ENCODE results near the gene PPP3R1. TPM values are rescaled to one million over a fixed set of nuclear protein-coding genes. Genes with fewer than 3 reads are reported as not detected.

Gene PPP3R1
- total RNA-seq, 4 donors from 2014 or later = 9.2 to 32.2 (median 28.1) TPM

DNA sequence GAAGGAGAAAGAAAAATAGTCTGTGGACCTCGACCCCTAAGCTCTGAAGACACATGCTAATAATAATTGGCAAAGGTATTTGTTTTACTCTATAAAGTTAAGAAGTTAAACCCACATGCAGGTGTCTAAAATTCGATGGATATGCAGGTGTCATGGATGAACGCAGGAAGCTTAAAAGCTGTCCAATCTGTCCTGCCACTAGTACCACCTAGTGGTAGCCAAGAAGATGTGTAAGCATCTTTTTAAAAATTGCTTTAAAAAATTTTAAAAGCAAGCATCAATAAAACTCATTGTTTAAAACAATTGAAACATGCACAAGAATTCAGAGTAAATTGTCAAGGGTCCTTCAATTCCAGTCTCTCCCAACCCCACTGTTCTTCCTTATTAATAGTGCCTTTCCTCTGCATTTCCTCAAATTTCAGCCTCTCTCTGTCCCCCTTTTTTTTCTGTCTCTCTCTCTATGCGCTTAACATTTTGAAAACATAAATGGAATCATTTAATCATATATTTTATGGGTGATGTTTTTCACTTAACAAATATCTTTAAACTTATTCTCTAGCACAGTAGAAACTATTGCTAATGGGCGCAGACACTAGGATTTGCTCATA, 30.6 kb upstream of the PPP3R1 start:
- no peak for DNase-seq

DNA sequence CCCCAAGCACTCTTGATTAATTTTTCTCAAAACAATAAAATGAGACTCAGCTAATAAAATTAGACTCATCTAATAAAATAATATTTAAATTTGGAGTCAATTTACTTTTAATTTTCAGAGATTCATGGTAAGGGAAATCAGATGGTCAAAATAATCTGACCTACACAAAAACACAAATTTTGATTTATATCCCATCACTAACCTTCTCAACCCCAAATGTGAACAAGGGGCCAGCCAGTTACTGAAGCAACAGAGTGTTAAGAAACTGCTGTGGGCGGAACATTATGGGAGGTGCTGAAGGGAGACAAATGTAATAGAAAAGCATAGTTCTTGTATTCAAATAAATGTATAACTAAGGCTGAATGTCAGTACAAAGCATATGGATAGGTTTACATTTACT, 28.5 kb upstream of the PPP3R1 start:
- in situ Hi-C loops (cut with MboI; ENCODE audit: low pct_ligation_motif_present in 1 of 4, low pct_unique_long_range_greater_than_20kb in 1 of 4, low sequenced_read_pairs in 3 of 4) = loop anchor here (10.0 kb wide), 2 partner anchors 136 to 156 kb away; no protein-coding TSS in a partner anchor
- 71 to 85% methylated on average over 1 of the region's 1 CpG for WGBS, 2 donors (ENCODE audit: low coverage in 1 of 2)

More for the DNA sequence above, 30.6 kb upstream of the PPP3R1 start:
- Histone ChIP-seq H3K4me3 (no peak overlapping the region), H3K27me3 (no peaks in the 10 kb centered on the region), H3K9me3 (no peaks in the 10 kb centered on the region), H3K27ac (no peak overlapping the region), H3K4me1 (peaks cover 0 to 6% (median 2%) of the 10 kb centered on the region in 4 donors), H3K36me3 (no peaks in the 10 kb centered on the region)
- intact Hi-C loops (cut with DNase I; ENCODE audit: low total_unique reads) (loop anchor here (10.0 kb wide), 1 partner anchor 158 kb away; no protein-coding TSS in a partner anchor), in situ Hi-C loops (cut with MboI; ENCODE audit: low pct_ligation_motif_present in 1 of 4, low pct_unique_long_range_greater_than_20kb in 1 of 4, low sequenced_read_pairs in 3 of 4) (loop anchor here (10.0 kb wide), 2 partner anchors 138 to 158 kb away; no protein-coding TSS in a partner anchor)
- TF ChIP-seq, protein P1, sequence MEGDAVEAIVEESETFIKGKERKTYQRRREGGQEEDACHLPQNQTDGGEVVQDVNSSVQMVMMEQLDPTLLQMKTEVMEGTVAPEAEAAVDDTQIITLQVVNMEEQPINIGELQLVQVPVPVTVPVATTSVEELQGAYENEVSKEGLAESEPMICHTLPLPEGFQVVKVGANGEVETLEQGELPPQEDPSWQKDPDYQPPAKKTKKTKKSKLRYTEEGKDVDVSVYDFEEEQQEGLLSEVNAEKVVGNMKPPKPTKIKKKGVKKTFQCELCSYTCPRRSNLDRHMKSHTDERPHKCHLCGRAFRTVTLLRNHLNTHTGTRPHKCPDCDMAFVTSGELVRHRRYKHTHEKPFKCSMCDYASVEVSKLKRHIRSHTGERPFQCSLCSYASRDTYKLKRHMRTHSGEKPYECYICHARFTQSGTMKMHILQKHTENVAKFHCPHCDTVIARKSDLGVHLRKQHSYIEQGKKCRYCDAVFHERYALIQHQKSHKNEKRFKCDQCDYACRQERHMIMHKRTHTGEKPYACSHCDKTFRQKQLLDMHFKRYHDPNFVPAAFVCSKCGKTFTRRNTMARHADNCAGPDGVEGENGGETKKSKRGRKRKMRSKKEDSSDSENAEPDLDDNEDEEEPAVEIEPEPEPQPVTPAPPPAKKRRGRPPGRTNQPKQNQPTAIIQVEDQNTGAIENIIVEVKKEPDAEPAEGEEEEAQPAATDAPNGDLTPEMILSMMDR (IDR thresholded peaks at IDR 0.05) = peak; percentile 67 to 75 (median 75)
- no peak for TF ChIP-seq POLR2AphosphoS5 (IDR thresholded peaks at IDR 0.05)
- TF ChIP-seq POLR2A (IDR thresholded peaks at IDR 0.05) = no peak
- TF ChIP-seq EP300 (IDR thresholded peaks at IDR 0.05; ENCODE audit: low read depth) = no peak
- WGBS, 2 donors (ENCODE audit: low coverage in 1 of 2) = 32 to 37% methylated on average over 5 of the region's 5 CpGs

DNA sequence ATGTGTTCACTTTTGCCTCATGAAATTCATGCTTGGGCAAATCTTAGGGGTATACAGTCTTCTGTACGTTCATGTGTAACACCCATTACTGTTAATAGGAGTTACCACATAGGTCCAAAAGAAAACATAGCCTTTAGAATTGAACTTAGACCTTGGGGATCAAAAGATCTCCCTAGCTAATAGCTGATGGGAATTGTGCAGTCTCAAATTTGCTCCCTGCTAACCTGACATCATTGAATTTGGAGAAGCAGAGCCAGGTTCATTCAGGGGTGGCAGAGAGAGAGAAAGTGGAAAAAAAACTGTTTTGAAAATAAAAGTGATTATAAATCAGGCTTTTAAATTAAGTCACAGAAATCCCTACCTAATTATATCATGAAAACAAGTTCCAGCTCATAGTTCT, 28.0 kb upstream of the PPP3R1 start:
- intact Hi-C loops (cut with DNase I; ENCODE audit: low total_unique reads) (loop anchor here (10.0 kb wide), 1 partner anchor 156 kb away; no protein-coding TSS in a partner anchor), in situ Hi-C loops (cut with MboI; ENCODE audit: low pct_ligation_motif_present in 1 of 4, low pct_unique_long_range_greater_than_20kb in 1 of 4, low sequenced_read_pairs in 3 of 4) (loop anchor here (10.0 kb wide), 2 partner anchors 136 to 156 kb away; no protein-coding TSS in a partner anchor)
- H3K27ac ChIP-seq = no peak overlapping the region
- WGBS, 2 donors (ENCODE audit: low coverage in 1 of 2) = 50 to 65% methylated on average over 1 of the region's 1 CpG
- no peak overlapping the region for H3K4me3 ChIP-seq
- peaks cover 0 to 4% (median 0%) of the 10 kb centered on the region in 4 donors for H3K4me1 ChIP-seq
- H3K27me3 ChIP-seq = no peaks in the 10 kb centered on the region
- no peaks in the 10 kb centered on the region for H3K9me3 ChIP-seq
- TF ChIP-seq, protein P1 (IDR thresholded peaks at IDR 0.05) = no peak
- TF ChIP-seq POLR2A (IDR thresholded peaks at IDR 0.05) (no peak), EP300 (IDR thresholded peaks at IDR 0.05; ENCODE audit: low read depth) (no peak), POLR2AphosphoS5 (IDR thresholded peaks at IDR 0.05) (no peak)
- no peaks in the 10 kb centered on the region for H3K36me3 ChIP-seq
- DNase-seq = no peak

More for the DNA sequence above, 28.5 kb upstream of the PPP3R1 start:
- Histone ChIP-seq H3K36me3 (no peaks in the 10 kb centered on the region), H3K27me3 (no peaks in the 10 kb centered on the region), H3K9me3 (no peaks in the 10 kb centered on the region), H3K4me1 (peaks cover 0 to 4% (median 0%) of the 10 kb centered on the region in 4 donors), H3K4me3 (no peak overlapping the region), H3K27ac (no peak overlapping the region)
- no peak for DNase-seq
- TF ChIP-seq POLR2A (IDR thresholded peaks at IDR 0.05) = no peak
- TF ChIP-seq EP300 (IDR thresholded peaks at IDR 0.05; ENCODE audit: low read depth) = no peak
- TF ChIP-seq, protein P1 (IDR thresholded peaks at IDR 0.05) = no peak
- no peak for TF ChIP-seq POLR2AphosphoS5 (IDR thresholded peaks at IDR 0.05)
- intact Hi-C loops (cut with DNase I; ENCODE audit: low total_unique reads) = loop anchor here (10.0 kb wide), 1 partner anchor 156 kb away; no protein-coding TSS in a partner anchor

DNA sequence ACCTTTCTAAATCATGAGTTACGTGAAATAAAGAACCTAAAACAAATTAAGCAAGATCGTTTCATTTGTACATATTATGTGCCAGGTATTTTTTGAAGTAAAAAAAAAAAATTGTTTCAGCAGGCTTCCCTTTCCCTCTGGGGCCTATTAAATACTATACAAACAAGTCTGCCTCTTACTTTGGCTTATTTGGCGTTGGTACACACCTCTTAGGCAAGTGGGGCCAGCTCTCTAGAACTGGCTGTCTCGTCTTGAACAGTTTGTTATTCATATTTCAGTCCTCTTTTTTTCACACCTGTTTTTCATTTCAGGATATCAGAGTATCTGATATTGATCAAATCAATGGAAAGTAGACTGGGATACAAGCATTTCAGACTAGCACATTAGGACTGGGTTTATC, 27.4 kb upstream of the PPP3R1 start:
- Histone ChIP-seq H3K9me3 (no peaks in the 10 kb centered on the region), H3K27me3 (no peaks in the 10 kb centered on the region), H3K4me1 (peaks cover 0 to 4% (median 0%) of the 10 kb centered on the region in 4 donors), H3K36me3 (no peaks in the 10 kb centered on the region), H3K4me3 (no peak overlapping the region), H3K27ac (no peak overlapping the region)
- no peak for DNase-seq
- TF ChIP-seq EP300 (IDR thresholded peaks at IDR 0.05; ENCODE audit: low read depth) (no peak), POLR2A (IDR thresholded peaks at IDR 0.05) (no peak), POLR2AphosphoS5 (IDR thresholded peaks at IDR 0.05) (no peak)
- TF ChIP-seq, protein P1 (IDR thresholded peaks at IDR 0.05) = no peak
- intact Hi-C loops (cut with DNase I; ENCODE audit: low total_unique reads) (loop anchor here (10.0 kb wide), 1 partner anchor 155 kb away; no protein-coding TSS in a partner anchor), in situ Hi-C loops (cut with MboI; ENCODE audit: low pct_ligation_motif_present in 1 of 4, low pct_unique_long_range_greater_than_20kb in 1 of 4, low sequenced_read_pairs in 3 of 4) (loop anchor here (10.0 kb wide), 2 partner anchors 135 to 155 kb away; no protein-coding TSS in a partner anchor)
- WGBS, 2 donors (ENCODE audit: low coverage in 1 of 2) = 67 to 83% methylated on average over 4 of the region's 4 CpGs
